ENCODE data around the gene USP7. TPM values are rescaled to one million over a fixed set of nuclear protein-coding genes. Genes with fewer than 3 reads are reported as not detected.

The USP7 gene
- total and polyA plus RNA-seq, 7 experiments from 2014 or later: 8.9 to 261 (median 176) TPM

GRCh38 chr16:8855972-8856371, 107.7 kb downstream of the USP7 start:
- peaks cover 0 to 61% (median 4%) of the 10 kb centered on the region in 3 experiments for H3K36me3 ChIP-seq (ENCODE audit: control insufficient read depth in 2 of 3, insufficient read depth in 3 of 3, low read length in 3 of 3)
- ATAC-seq (no peak), DNase-seq (no peak)
- H3K4me1 ChIP-seq (ENCODE audit: control insufficient read depth in 2 of 2, insufficient read depth in 2 of 2, low read length in 2 of 2): no peaks in the 10 kb centered on the region
- no peak overlapping the region for H3K4me3 ChIP-seq (ENCODE audit: low read length)
- H3K9me3 ChIP-seq (ENCODE audit: control insufficient read depth in 2 of 3, low read length in 3 of 3): no peaks in the 10 kb centered on the region
- intact Hi-C loops (cut with micrococcal nuclease): loop anchor here in 1 of 2 donors (2.0 kb wide), 2 partner anchors 13 to 25 kb away; partner anchors contain the start of gene CARHSP1
- POLR2A ChIA-PET: interaction anchor here (4.2 kb wide), 1 partner anchor 12 kb away, joined by 15 read pairs; the partner anchor contains the start of gene CARHSP1
- H3K27me3 ChIP-seq (ENCODE audit: control insufficient read depth in 2 of 2, insufficient read depth in 2 of 2, low read length in 2 of 2): no peaks in the 10 kb centered on the region
- H3K4me3 Mint-ChIP-seq: no peak overlapping the region
- no peaks in the 10 kb centered on the region for H3K27me3 Mint-ChIP-seq
- H3K27ac ChIP-seq (ENCODE audit: low read depth, low read length): no peak overlapping the region
- CTCF ChIA-PET: interaction anchor here (0.9 to 1.0 kb wide), 2 partner anchors 11 to 27 kb away, joined by 3 read pairs; no protein-coding TSS in a partner anchor
- H3K9me3 Mint-ChIP-seq: no peaks in the 10 kb centered on the region
- peaks cover 0 to 33% (median 20%) of the 10 kb centered on the region in 7 donors for H3K4me1 Mint-ChIP-seq
- H3K36me3 Mint-ChIP-seq: peaks cover 0 to 30% (median 8%) of the 10 kb centered on the region in 5 donors
- peak overlapping the region in 5 of 9 donors; percentile 12 to 69 (median 55) for H3K27ac Mint-ChIP-seq

- H3K9me3 Mint-ChIP-seq: no peaks in the 10 kb centered on the region
Measured at GRCh38 chr16:8855051-8855786, 108.5 kb downstream of the USP7 start.

DNA sequence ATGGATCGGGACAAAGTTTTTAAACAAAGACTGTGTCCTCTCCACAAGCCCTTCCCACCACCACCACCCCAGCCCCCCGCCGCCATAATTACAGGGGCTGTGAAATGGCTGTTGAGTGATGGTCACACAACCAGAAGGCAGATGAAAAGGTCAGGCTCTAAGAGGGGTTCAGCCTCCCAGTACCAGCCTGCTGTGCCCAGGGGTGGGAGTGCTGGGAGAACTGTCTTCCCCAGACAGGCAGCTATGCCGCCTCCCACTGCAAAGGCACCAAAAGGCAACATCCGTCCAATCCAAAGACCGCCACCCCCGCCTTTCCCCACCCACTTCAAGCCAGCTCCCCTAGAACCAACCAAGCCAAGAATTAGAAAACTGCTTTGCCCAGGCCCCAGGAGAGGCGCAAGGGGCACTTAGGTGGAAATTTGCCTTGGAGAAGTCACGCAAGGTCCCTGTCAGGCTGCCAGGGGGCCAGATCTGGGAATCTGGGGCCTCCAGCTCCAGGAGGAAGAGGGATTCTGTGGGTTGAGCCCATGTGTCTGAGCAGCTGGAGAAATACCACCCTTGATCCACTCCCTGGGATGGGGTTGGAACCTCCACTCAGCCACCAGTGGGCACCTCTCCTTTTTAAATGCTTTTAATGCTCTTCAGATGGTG, 109.3 kb downstream of the USP7 start:
- Mint-ChIP-seq H3K36me3 (peaks cover 0 to 36% (median 13%) of the 10 kb centered on the region in 5 donors), H3K4me1 (peaks cover 10 to 44% (median 30%) of the 10 kb centered on the region in 7 donors), H3K4me3 (no peak overlapping the region), H3K27ac (peak overlapping the region in 3 of 9 donors; percentile 43 to 64 (median 46)), H3K27me3 (no peaks in the 10 kb centered on the region), H3K9me3 (no peaks in the 10 kb centered on the region)
- H3K36me3 ChIP-seq (ENCODE audit: control insufficient read depth in 2 of 3, insufficient read depth in 3 of 3, low read length in 3 of 3): peaks cover 0 to 74% (median 7%) of the 10 kb centered on the region in 3 experiments
- intact Hi-C loops (cut with micrococcal nuclease): loop anchor here in 1 of 2 donors (2.0 kb wide), 2 partner anchors 14 to 26 kb away; partner anchors contain the start of gene CARHSP1
- DNase-seq (no peak), ATAC-seq (no peak)
- ChIA-PET POLR2A (interaction anchor here (4.2 kb wide), 1 partner anchor 14 kb away, joined by 15 read pairs; the partner anchor contains the start of gene CARHSP1), CTCF (interaction anchor here (0.5 to 1.2 kb wide), 2 partner anchors 17 to 20 kb away, joined by 3 read pairs; no protein-coding TSS in a partner anchor)
- no peaks in the 10 kb centered on the region for H3K27me3 ChIP-seq (ENCODE audit: control insufficient read depth in 2 of 2, insufficient read depth in 2 of 2, low read length in 2 of 2)
- H3K27ac ChIP-seq (ENCODE audit: low read depth, low read length): no peak overlapping the region
- no peak overlapping the region for H3K4me3 ChIP-seq (ENCODE audit: low read length)
- H3K4me1 ChIP-seq (ENCODE audit: control insufficient read depth in 2 of 2, insufficient read depth in 2 of 2, low read length in 2 of 2): no peaks in the 10 kb centered on the region
- no peaks in the 10 kb centered on the region for H3K9me3 ChIP-seq (ENCODE audit: control insufficient read depth in 2 of 3, low read length in 3 of 3)

More at GRCh38 chr16:8855051-8855786, 108.5 kb downstream of the USP7 start:
- DNase-seq (no peak), ATAC-seq (no peak)
- intact Hi-C loops (cut with micrococcal nuclease): loop anchor here in 1 of 2 donors (2.0 kb wide), 2 partner anchors 14 to 26 kb away; partner anchors contain the start of gene CARHSP1
- H3K27me3 Mint-ChIP-seq: no peaks in the 10 kb centered on the region
- CTCF ChIA-PET: interaction anchor here (0.9 to 1.0 kb wide), 2 partner anchors 12 to 28 kb away, joined by 3 read pairs; no protein-coding TSS in a partner anchor
- H3K4me1 Mint-ChIP-seq: peaks cover 6 to 40% (median 28%) of the 10 kb centered on the region in 7 donors
- Histone ChIP-seq H3K4me3 (ENCODE audit: low read length) (no peak overlapping the region), H3K4me1 (ENCODE audit: control insufficient read depth in 2 of 2, insufficient read depth in 2 of 2, low read length in 2 of 2) (no peaks in the 10 kb centered on the region), H3K27me3 (ENCODE audit: control insufficient read depth in 2 of 2, insufficient read depth in 2 of 2, low read length in 2 of 2) (no peaks in the 10 kb centered on the region), H3K27ac (ENCODE audit: low read depth, low read length) (no peak overlapping the region), H3K9me3 (ENCODE audit: control insufficient read depth in 2 of 3, low read length in 3 of 3) (no peaks in the 10 kb centered on the region), H3K36me3 (ENCODE audit: control insufficient read depth in 2 of 3, insufficient read depth in 3 of 3, low read length in 3 of 3) (peaks cover 0 to 66% (median 4%) of the 10 kb centered on the region in 3 experiments)
- POLR2A ChIA-PET: interaction anchor here (4.2 kb wide), 1 partner anchor 13 kb away, joined by 15 read pairs; the partner anchor contains the start of gene CARHSP1
- peaks cover 0 to 36% (median 13%) of the 10 kb centered on the region in 5 donors for H3K36me3 Mint-ChIP-seq
- H3K4me3 Mint-ChIP-seq: peak overlapping the region in 1 of 10 donors; percentile 25
- H3K27ac Mint-ChIP-seq: peak overlapping the region in 8 of 9 donors; percentile 21 to 58 (median 37)

- DNase-seq (no peak), ATAC-seq (no peak)
- Mint-ChIP-seq H3K9me3 (peaks cover 0 to 2% (median 0%) of the 10 kb centered on the region in 11 donors), H3K4me3 (no peak overlapping the region), H3K4me1 (peaks cover 10 to 45% (median 27%) of the 10 kb centered on the region in 7 donors), H3K27ac (peak overlapping the region in 4 of 9 donors; percentile 18 to 64 (median 41)), H3K36me3 (peaks cover 0 to 31% (median 13%) of the 10 kb centered on the region in 5 donors), H3K27me3 (no peaks in the 10 kb centered on the region)
- Histone ChIP-seq H3K27me3 (ENCODE audit: control insufficient read depth in 2 of 2, insufficient read depth in 2 of 2, low read length in 2 of 2) (no peaks in the 10 kb centered on the region), H3K27ac (ENCODE audit: low read depth, low read length) (no peak overlapping the region), H3K4me3 (ENCODE audit: low read length) (no peak overlapping the region), H3K4me1 (ENCODE audit: control insufficient read depth in 2 of 2, insufficient read depth in 2 of 2, low read length in 2 of 2) (no peaks in the 10 kb centered on the region), H3K9me3 (ENCODE audit: control insufficient read depth in 2 of 3, low read length in 3 of 3) (no peaks in the 10 kb centered on the region), H3K36me3 (ENCODE audit: control insufficient read depth in 2 of 3, insufficient read depth in 3 of 3, low read length in 3 of 3) (peaks cover 0 to 72% (median 7%) of the 10 kb centered on the region in 3 experiments)
- POLR2A ChIA-PET: interaction anchor here (4.2 kb wide), 1 partner anchor 15 kb away, joined by 15 read pairs; the partner anchor contains the start of gene CARHSP1
- intact Hi-C loops (cut with micrococcal nuclease): loop anchor here in 1 of 2 donors (2.0 kb wide), 2 partner anchors 15 to 27 kb away; partner anchors contain the start of gene CARHSP1
- CTCF ChIA-PET: interaction anchor here (1.2 kb wide), 1 partner anchor 17 kb away, joined by 3 read pairs; no protein-coding TSS in a partner anchor
Measured at GRCh38 chr16:8853611-8854010, 110.1 kb downstream of the USP7 start.

DNA sequence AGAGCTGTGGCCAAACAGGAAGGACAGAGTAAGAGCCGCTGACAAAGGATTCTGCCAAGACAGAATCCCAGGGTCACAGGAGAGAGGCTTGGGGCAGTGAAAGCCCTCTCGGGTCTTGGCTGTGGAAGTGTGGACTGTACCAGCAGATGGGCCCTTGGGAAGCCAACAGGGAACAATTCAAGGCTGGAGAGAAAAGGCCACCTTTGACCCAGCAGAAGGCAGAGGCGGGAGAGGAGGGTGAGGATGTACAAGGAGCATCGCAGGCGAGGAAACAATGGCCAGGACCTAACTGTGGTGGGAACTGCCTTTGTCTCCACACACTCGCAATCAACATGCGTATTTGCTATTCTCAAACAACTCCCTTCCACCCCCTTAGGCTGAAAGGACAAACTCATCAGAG, 110.6 kb downstream of the USP7 start:
- H3K27me3 Mint-ChIP-seq: no peaks in the 10 kb centered on the region
- H3K9me3 Mint-ChIP-seq: peaks cover 0 to 2% (median 0%) of the 10 kb centered on the region in 11 donors
- ChIA-PET POLR2A (interaction anchor here (4.2 kb wide), 1 partner anchor 15 kb away, joined by 15 read pairs; the partner anchor contains the start of gene CARHSP1), CTCF (no interaction called here)
- Histone ChIP-seq H3K9me3 (ENCODE audit: control insufficient read depth in 2 of 3, low read length in 3 of 3) (no peaks in the 10 kb centered on the region), H3K36me3 (ENCODE audit: control insufficient read depth in 2 of 3, insufficient read depth in 3 of 3, low read length in 3 of 3) (peaks cover 0 to 72% (median 7%) of the 10 kb centered on the region in 3 experiments), H3K27me3 (ENCODE audit: control insufficient read depth in 2 of 2, insufficient read depth in 2 of 2, low read length in 2 of 2) (no peaks in the 10 kb centered on the region), H3K4me3 (ENCODE audit: low read length) (no peak overlapping the region), H3K4me1 (ENCODE audit: control insufficient read depth in 2 of 2, insufficient read depth in 2 of 2, low read length in 2 of 2) (no peaks in the 10 kb centered on the region), H3K27ac (ENCODE audit: low read depth, low read length) (no peak overlapping the region)
- H3K4me1 Mint-ChIP-seq: peaks cover 10 to 42% (median 25%) of the 10 kb centered on the region in 7 donors
- intact Hi-C loops (cut with micrococcal nuclease): no loop called here
- no peak overlapping the region for H3K4me3 Mint-ChIP-seq
- peaks cover 0 to 28% (median 13%) of the 10 kb centered on the region in 5 donors for H3K36me3 Mint-ChIP-seq
- peak overlapping the region in 6 of 9 donors; percentile 7 to 64 (median 48) for H3K27ac Mint-ChIP-seq
- DNase-seq: no peak
- ATAC-seq: no peak

- H3K4me3 ChIP-seq (ENCODE audit: low read length): no peak overlapping the region
- ATAC-seq (no peak), DNase-seq (no peak)
- H3K27me3 Mint-ChIP-seq: no peaks in the 10 kb centered on the region
- no peaks in the 10 kb centered on the region for H3K4me1 ChIP-seq (ENCODE audit: control insufficient read depth in 2 of 2, insufficient read depth in 2 of 2, low read length in 2 of 2)
- peaks cover 0 to 73% (median 7%) of the 10 kb centered on the region in 3 experiments for H3K36me3 ChIP-seq (ENCODE audit: control insufficient read depth in 2 of 3, insufficient read depth in 3 of 3, low read length in 3 of 3)
- peaks cover 0 to 24% (median 10%) of the 10 kb centered on the region in 5 donors for H3K36me3 Mint-ChIP-seq
- H3K4me1 Mint-ChIP-seq: peaks cover 10 to 39% (median 21%) of the 10 kb centered on the region in 7 donors
- no peaks in the 10 kb centered on the region for H3K9me3 ChIP-seq (ENCODE audit: control insufficient read depth in 2 of 3, low read length in 3 of 3)
- H3K27ac Mint-ChIP-seq: peak overlapping the region in 5 of 9 donors; percentile 7 to 64 (median 36)
- ChIA-PET CTCF (no interaction called here), POLR2A (interaction anchor here (4.2 kb wide), 1 partner anchor 16 kb away, joined by 15 read pairs; the partner anchor contains the start of gene CARHSP1)
- H3K27me3 ChIP-seq (ENCODE audit: control insufficient read depth in 2 of 2, insufficient read depth in 2 of 2, low read length in 2 of 2): no peaks in the 10 kb centered on the region
- H3K9me3 Mint-ChIP-seq: peaks cover 0 to 2% (median 0%) of the 10 kb centered on the region in 11 donors
- no peak overlapping the region for H3K27ac ChIP-seq (ENCODE audit: low read depth, low read length)
- intact Hi-C loops (cut with micrococcal nuclease): no loop called here
- no peak overlapping the region for H3K4me3 Mint-ChIP-seq
Measured at GRCh38 chr16:8852534-8852933, 111.2 kb downstream of the USP7 start.
